ENCODE results near the gene CYB5R4.

The CYB5R4 gene

DNA sequence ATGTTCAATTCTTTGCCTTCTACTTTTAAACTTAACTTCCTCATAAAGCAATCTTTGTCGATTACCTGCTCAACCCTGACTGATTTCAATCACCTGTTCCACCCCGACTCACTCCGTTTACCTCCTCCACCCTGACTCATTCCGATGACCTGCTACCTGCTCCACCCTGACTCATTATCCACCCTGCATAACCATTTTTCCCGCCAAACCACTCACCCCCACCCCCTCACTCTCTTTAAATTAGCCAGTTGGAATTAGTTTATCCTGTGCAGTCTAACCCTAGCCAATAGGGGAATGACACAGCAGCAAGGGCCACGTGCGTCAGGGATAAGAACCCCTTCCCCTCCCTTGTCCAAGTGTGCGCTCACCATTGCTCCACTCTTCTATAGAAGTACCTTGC lies 117.4 kb downstream of the CYB5R4 start:
- TF ChIP-seq, protein P1, sequence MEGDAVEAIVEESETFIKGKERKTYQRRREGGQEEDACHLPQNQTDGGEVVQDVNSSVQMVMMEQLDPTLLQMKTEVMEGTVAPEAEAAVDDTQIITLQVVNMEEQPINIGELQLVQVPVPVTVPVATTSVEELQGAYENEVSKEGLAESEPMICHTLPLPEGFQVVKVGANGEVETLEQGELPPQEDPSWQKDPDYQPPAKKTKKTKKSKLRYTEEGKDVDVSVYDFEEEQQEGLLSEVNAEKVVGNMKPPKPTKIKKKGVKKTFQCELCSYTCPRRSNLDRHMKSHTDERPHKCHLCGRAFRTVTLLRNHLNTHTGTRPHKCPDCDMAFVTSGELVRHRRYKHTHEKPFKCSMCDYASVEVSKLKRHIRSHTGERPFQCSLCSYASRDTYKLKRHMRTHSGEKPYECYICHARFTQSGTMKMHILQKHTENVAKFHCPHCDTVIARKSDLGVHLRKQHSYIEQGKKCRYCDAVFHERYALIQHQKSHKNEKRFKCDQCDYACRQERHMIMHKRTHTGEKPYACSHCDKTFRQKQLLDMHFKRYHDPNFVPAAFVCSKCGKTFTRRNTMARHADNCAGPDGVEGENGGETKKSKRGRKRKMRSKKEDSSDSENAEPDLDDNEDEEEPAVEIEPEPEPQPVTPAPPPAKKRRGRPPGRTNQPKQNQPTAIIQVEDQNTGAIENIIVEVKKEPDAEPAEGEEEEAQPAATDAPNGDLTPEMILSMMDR (IDR thresholded peaks at IDR 0.05; ENCODE audit: insufficient read depth, low read depth, low read length, missing control alignments) = no peak
- no peak overlapping the region for H3K4me3 ChIP-seq (ENCODE audit: low read depth, low read length)
- no peak for DNase-seq (ENCODE audit: low read depth)

DNA sequence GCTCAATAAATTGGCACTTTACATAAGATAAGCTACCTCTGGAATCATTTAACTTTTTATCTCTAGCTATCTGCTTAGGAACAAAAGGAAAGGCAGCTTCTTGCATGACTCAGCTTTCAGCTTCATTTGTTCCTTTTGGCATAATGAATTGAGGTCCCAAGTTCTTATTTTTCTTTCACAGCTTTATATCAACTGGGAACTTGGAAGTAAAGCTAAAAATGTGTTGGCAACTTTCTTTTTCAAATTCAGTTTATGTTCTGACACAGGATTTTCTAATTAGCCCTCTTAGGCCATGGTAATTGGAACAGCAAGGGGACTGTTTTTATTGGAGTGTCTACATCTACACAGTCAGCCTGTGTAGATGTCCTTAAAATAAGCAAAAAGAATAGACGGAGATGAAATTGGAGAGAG lies 118.8 kb downstream of the CYB5R4 start:
- no peak for DNase-seq (ENCODE audit: low read depth)
- TF ChIP-seq, protein P1 (IDR thresholded peaks at IDR 0.05; ENCODE audit: insufficient read depth, low read depth, low read length, missing control alignments) = no peak

DNA sequence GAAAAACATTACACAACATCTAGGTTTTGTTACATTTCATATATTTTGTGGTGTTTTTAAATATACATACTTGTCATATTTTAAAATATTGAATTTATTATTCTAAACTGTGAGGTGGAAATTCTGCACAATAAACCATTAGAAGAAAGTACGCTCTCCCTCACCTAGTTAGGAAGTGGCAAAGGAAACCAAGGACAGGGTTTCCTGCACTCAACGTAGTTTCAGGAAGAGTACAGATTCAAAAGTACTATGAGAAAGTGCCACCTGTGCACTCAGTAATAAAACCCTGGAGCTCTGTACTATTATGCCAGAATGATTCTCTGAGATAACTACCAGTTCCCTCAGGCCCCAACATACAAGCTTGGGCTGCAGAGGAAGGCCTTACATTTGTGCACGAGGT lies 119.5 kb downstream of the CYB5R4 start:
- TF ChIP-seq, protein P1 (IDR thresholded peaks at IDR 0.05; ENCODE audit: insufficient read depth, low read depth, low read length, missing control alignments) = no peak
- no peak overlapping the region for H3K4me3 ChIP-seq (ENCODE audit: low read depth, low read length)
- DNase-seq (ENCODE audit: low read depth) = no peak

More for the DNA sequence above, 118.8 kb downstream of the CYB5R4 start:
- H3K4me3 ChIP-seq (ENCODE audit: low read depth, low read length) = no peak overlapping the region

DNA sequence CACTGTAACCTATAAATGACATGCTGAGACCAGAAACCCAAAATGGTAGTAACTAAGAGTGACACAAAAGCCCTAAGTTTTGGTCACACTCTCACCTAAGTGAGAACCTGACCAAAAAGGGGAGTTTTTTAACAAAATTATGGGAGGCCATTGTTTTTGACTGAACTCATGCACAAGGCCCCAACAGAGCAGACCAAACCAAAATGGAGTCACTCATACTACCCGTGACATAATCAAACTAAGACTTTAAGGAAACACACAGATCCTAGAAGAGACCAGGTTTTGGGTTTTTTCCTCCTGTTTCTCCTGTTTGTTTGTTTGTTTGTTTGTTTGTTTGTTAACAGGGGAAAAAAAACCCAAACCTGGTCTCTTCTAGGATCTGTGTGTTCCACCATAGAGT lies 124.9 kb downstream of the CYB5R4 start:
- TF ChIP-seq, protein P1 (IDR thresholded peaks at IDR 0.05; ENCODE audit: insufficient read depth, low read depth, low read length, missing control alignments) = no peak
- no peak for DNase-seq (ENCODE audit: low read depth)

DNA sequence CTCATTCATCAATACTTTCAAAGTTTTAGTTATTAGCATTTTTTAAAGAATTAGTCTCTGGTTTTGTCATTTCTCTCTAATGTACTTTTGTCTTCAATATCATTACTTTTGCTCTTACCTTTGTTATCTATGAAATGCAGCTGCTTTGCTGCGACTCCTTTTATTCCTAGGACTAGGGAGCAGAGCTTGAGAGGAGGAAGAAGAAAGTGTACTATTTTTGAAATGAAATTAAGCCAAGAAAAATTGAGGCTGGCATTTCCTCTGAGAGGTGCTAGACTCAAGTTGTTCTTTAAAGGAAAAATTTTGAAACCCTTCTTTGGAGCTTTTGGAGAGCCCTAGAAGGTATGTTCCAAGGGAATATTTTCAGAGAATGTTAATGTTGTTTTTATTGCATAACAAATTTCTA lies 125.8 kb downstream of the CYB5R4 start:
- TF ChIP-seq, protein P1 (IDR thresholded peaks at IDR 0.05; ENCODE audit: insufficient read depth, low read depth, low read length, missing control alignments) = no peak
- no peak overlapping the region for H3K4me3 ChIP-seq (ENCODE audit: low read depth, low read length)
- DNase-seq (ENCODE audit: low read depth) = no peak

More for the DNA sequence above, 124.9 kb downstream of the CYB5R4 start:
- H3K4me3 ChIP-seq (ENCODE audit: low read depth, low read length) = no peak overlapping the region

DNA sequence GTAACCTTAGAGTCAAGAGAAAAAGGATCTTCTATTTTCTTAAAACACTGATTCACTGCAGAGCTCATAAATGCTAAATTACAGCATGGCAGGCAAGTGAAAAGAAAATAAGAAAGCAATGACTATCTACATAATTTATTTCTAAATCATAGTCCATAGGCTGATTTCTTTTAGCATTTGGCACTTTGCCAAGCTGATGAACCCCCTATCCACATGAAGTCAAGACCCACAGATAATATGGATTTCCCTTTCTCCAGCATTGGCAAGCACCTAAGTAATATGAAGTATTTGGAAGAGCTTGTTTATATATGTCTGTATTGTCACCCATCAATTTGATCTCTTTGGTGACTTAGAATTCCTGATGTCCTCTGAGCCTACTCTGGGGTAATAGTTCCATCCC lies 126.2 kb downstream of the CYB5R4 start:
- H3K4me3 ChIP-seq (ENCODE audit: low read depth, low read length) = no peak overlapping the region
- TF ChIP-seq, protein P1 (IDR thresholded peaks at IDR 0.05; ENCODE audit: insufficient read depth, low read depth, low read length, missing control alignments) = no peak
- DNase-seq (ENCODE audit: low read depth) = no peak

DNA sequence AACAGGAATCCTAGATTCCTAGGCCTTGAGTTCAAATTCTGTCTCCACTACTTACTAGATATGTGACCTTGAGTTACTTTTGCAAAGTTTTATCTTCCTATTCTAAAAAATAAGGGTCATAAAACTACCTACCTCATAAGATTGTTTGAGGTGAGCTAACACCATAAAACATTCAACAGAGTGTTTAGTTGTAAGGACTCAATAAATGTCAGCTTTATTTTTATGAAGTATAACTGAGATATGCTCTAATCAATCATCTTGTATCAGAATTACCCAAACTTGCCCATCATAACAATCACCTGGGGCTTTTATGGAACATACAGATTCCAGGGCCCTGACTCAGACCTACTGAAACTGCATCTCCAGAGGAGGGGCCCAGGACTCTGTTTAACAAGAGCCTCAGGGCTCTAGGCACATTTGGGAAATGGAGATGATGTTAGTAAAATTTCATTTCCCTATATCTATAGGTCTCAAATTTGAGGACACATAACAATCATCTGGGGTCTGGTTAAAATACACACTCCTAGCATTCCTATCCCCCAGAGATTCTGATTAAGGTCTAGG lies 138.6 kb downstream of the CYB5R4 start:
- H3K4me3 ChIP-seq (ENCODE audit: low read depth, low read length) = no peak overlapping the region
- no peak for DNase-seq (ENCODE audit: low read depth)
- TF ChIP-seq, protein P1 (IDR thresholded peaks at IDR 0.05; ENCODE audit: insufficient read depth, low read depth, low read length, missing control alignments) = no peak
